Peyer's patch (tissue), 4 donors: ENCODE measurements around the gene EPHB1. TPM values are rescaled to one million over a fixed set of nuclear protein-coding genes. Genes with fewer than 3 reads are reported as not detected.

Experiments
- DNase-seq, 3 donors: peaks; one replicate each; pipeline ENCODE4 v3.0.0-alpha.2; 2017 to 2019
- H3K27ac ChIP-seq, 4 donors: fragments of 200-600 bp; sonication (generic); one replicate each; pipeline ENCODE4 v1.5.1; 2016 to 2019
- H3K27me3 ChIP-seq, 2 donors: fragments of 200-600 bp; sonication (generic); one replicate each; pipeline ENCODE4 v1.5.1; 2019
- H3K36me3 ChIP-seq, 3 donors: fragments of 200-600 bp; sonication (generic); one replicate each; pipeline ENCODE4 v1.5.1; 2016 to 2019
- H3K4me1 ChIP-seq, 4 donors: fragments of 200-600 bp; sonication (generic); one replicate each; pipeline ENCODE4 v1.5.1; 2016 to 2019
- H3K4me3 ChIP-seq, 4 donors: fragments of 200-600 bp; sonication (generic); 1 replicate in 3 of 4; 2 replicates in 1 of 4; pipeline ENCODE4 v1.5.1; 2016 to 2019; ENCODE audit warnings: mild to moderate bottlenecking in 1 of 4
- H3K9me3 ChIP-seq, 4 donors: fragments of 200-600 bp; sonication (generic); one replicate each; pipeline ENCODE4 v1.5.1; 2016 to 2019; ENCODE audit warnings: mild to moderate bottlenecking in 1 of 4
- POLR2A ChIP-seq, 2 donors: fragments of 450-650 bp; IDR thresholded peaks; one replicate each; pipeline ENCODE4 v1.5.1; 2017; ENCODE audit warnings: antibody characterized with exemption in 2 of 2, mild to moderate bottlenecking in 2 of 2, moderate library complexity in 2 of 2
- total RNA-seq, 4 donors: library from RNA; depleted of rRNA; stranded (reverse); fragments of >200 nt; gene quantifications; one replicate each; pipeline ENCODE4 v1.1.0, GENCODE V29; 2016
- TF ChIP-seq, protein P1 (sequence below), 6 experiments: fragments of 450-650 bp in 4 of 6; fragments of 200-600 bp in 2 of 6; sonication (generic) in 1 of 6; IDR thresholded peaks; one replicate each; pipeline ENCODE4 v1.5.1; 2017 to 2019; ENCODE audit warnings: antibody characterized with exemption in 6 of 6, mild to moderate bottlenecking in 3 of 6, moderate library complexity in 1 of 6

Gene EPHB1
- total RNA-seq, 4 donors from 2014 or later = 0.18 to 3.2 (median 0.68) TPM

- no peaks in the 10 kb centered on the region for H3K4me1 ChIP-seq
- no peaks in the 10 kb centered on the region for H3K27me3 ChIP-seq
- no peak for DNase-seq
- H3K27ac ChIP-seq = no peak overlapping the region
- H3K9me3 ChIP-seq = no peaks in the 10 kb centered on the region
- no peak overlapping the region for H3K4me3 ChIP-seq
- TF ChIP-seq, protein P1, sequence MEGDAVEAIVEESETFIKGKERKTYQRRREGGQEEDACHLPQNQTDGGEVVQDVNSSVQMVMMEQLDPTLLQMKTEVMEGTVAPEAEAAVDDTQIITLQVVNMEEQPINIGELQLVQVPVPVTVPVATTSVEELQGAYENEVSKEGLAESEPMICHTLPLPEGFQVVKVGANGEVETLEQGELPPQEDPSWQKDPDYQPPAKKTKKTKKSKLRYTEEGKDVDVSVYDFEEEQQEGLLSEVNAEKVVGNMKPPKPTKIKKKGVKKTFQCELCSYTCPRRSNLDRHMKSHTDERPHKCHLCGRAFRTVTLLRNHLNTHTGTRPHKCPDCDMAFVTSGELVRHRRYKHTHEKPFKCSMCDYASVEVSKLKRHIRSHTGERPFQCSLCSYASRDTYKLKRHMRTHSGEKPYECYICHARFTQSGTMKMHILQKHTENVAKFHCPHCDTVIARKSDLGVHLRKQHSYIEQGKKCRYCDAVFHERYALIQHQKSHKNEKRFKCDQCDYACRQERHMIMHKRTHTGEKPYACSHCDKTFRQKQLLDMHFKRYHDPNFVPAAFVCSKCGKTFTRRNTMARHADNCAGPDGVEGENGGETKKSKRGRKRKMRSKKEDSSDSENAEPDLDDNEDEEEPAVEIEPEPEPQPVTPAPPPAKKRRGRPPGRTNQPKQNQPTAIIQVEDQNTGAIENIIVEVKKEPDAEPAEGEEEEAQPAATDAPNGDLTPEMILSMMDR (IDR thresholded peaks at IDR 0.05) = no peak
- TF ChIP-seq POLR2A (IDR thresholded peaks at IDR 0.05) = no peak
- no peaks in the 10 kb centered on the region for H3K36me3 ChIP-seq
These were observed 256.4 kb downstream of the EPHB1 start for GRCh38 chr3:135051409-135051973.

DNA sequence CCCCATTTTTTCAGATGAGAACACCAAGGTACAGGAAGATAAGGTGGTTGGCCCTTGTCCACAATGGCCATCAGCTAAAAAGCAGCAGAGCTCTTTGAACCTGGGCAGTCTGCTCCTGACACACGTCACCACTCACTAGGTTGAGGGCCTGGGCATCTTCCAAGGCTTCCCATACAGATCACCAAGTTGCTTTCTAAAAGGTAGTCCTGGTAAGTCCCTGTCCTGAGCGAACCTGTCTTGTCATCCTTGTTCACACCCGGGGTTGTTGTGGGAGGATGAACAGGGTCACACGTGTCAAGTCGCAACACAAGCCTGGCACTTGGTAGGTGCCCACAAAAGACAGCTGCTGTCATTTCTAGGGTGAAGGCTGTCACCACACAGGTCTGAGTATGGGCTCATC, 260.4 kb downstream of the EPHB1 start:
- no peaks in the 10 kb centered on the region for H3K4me1 ChIP-seq
- no peaks in the 10 kb centered on the region for H3K9me3 ChIP-seq
- H3K36me3 ChIP-seq = no peaks in the 10 kb centered on the region
- no peak for DNase-seq
- H3K27ac ChIP-seq = no peak overlapping the region
- TF ChIP-seq, protein P1 (IDR thresholded peaks at IDR 0.05) = no peak
- TF ChIP-seq POLR2A (IDR thresholded peaks at IDR 0.05) = no peak
- no peaks in the 10 kb centered on the region for H3K27me3 ChIP-seq
- H3K4me3 ChIP-seq = no peak overlapping the region

DNA sequence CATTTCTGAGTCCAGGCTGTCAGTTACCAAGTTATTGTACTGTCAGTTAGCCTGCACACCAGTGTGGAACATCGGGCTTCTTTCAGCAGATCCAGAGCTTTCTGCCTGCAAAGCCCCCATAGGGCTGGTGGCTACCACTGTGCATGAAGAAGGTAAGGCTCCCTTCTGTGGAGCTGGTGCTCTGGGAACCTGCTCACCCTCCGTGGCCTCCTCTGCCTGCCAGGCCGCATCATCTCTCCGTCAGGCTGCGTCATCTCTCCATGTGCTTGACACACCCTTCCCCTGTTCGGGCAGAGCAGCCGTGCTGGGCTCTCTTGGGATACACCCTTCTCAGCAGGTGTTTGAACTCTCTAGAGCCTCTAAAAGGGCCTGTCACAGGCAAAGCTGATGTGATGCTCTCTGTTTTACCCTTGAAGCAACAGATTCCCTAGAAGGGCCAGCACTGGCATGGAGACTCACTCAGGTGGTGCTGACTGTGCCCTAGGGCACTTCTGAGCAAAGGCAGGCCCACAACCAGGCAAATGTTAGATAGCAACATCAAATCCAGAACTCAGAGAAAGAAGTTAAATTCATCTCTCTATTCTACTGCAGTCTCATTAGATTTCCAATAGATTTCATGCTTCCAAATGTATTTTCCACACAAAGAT, 261.1 kb downstream of the EPHB1 start:
- Histone ChIP-seq H3K27ac (no peak overlapping the region), H3K4me1 (no peaks in the 10 kb centered on the region), H3K9me3 (no peaks in the 10 kb centered on the region), H3K36me3 (no peaks in the 10 kb centered on the region), H3K4me3 (no peak overlapping the region), H3K27me3 (no peaks in the 10 kb centered on the region)
- DNase-seq = no peak
- TF ChIP-seq POLR2A (IDR thresholded peaks at IDR 0.05) = no peak
- TF ChIP-seq, protein P1 (IDR thresholded peaks at IDR 0.05) = no peak

GRCh38 chr3:135056733-135057310, 261.8 kb downstream of the EPHB1 start:
- no peak for DNase-seq
- Histone ChIP-seq H3K36me3 (no peaks in the 10 kb centered on the region), H3K4me1 (no peaks in the 10 kb centered on the region), H3K27me3 (no peaks in the 10 kb centered on the region), H3K4me3 (no peak overlapping the region), H3K9me3 (no peaks in the 10 kb centered on the region), H3K27ac (no peak overlapping the region)
- TF ChIP-seq, protein P1 (IDR thresholded peaks at IDR 0.05) = no peak
- TF ChIP-seq POLR2A (IDR thresholded peaks at IDR 0.05) = no peak

- H3K27ac ChIP-seq = no peak overlapping the region
- no peaks in the 10 kb centered on the region for H3K27me3 ChIP-seq
- TF ChIP-seq, protein P1 (IDR thresholded peaks at IDR 0.05) = no peak
- no peak for TF ChIP-seq POLR2A (IDR thresholded peaks at IDR 0.05)
- no peaks in the 10 kb centered on the region for H3K9me3 ChIP-seq
- H3K4me3 ChIP-seq = no peak overlapping the region
- no peaks in the 10 kb centered on the region for H3K36me3 ChIP-seq
- no peak for DNase-seq
- H3K4me1 ChIP-seq = no peaks in the 10 kb centered on the region
These were observed 262.9 kb downstream of the EPHB1 start for GRCh38 chr3:135057996-135058395.
